SK-N-SH treated with all-trans-retinoic acid at 6 μM for 48 hours (cell line): ENCODE measurements around the gene CNNM1.

Experiments
- ATAC-seq: fragments of 200-7000 bp; cut with Tn5 transposase; 3 replicates; pipeline ENCODE4 v1.9.1; 2020; ENCODE audit warnings: mild to moderate bottlenecking, moderate library complexity
- ARNTL ChIP-seq: fragments of 450-650 bp; formaldehyde crosslinking; IDR thresholded peaks from 2 replicates; pipeline ENCODE4 v1.5.0; 2020; ENCODE audit warnings: low read depth, mild to moderate bottlenecking, moderate library complexity, borderline replicate concordance
- BACH2 ChIP-seq: fragments of 250-450 bp; sonication (Bioruptor Pico); IDR thresholded peaks from 2 replicates; pipeline ENCODE4 v1.9.0; 2021; ENCODE audit warnings: mild to moderate bottlenecking, borderline replicate concordance
- CSDC2 ChIP-seq: fragments of 250-450 bp; sonication (Bioruptor Pico); IDR thresholded peaks from 2 replicates; pipeline ENCODE4 v1.5.0; 2020; ENCODE audit warnings: mild to moderate bottlenecking, moderate library complexity
- GLIS3 ChIP-seq: fragments of 250-450 bp; sonication (Bioruptor Pico); IDR thresholded peaks from 2 replicates; pipeline ENCODE4 v1.5.0; 2020; ENCODE audit warnings: mild to moderate bottlenecking, moderate library complexity
- ISL1 ChIP-seq: fragments of 250-450 bp; sonication (Bioruptor Pico); IDR thresholded peaks from 2 replicates; pipeline ENCODE4 v2.1.2; 2022; ENCODE audit warnings: mild to moderate bottlenecking, moderate library complexity
- OSR1 ChIP-seq: fragments of 250-450 bp; sonication (Bioruptor Pico); IDR thresholded peaks from 2 replicates; pipeline ENCODE4 v1.8.0; 2022; ENCODE audit warnings: moderate library complexity, mild to moderate bottlenecking, inconsistent platforms
- PPARA ChIP-seq: fragments of 250-450 bp; sonication (Bioruptor Pico); IDR thresholded peaks from 2 replicates; pipeline ENCODE4 v1.5.0; 2020; ENCODE audit warnings: mild to moderate bottlenecking, borderline replicate concordance
- TCF4 ChIP-seq: fragments of 250-450 bp; sonication (Bioruptor Pico); IDR thresholded peaks from 2 replicates; pipeline ENCODE4 v1.8.0; 2021; ENCODE audit warnings: mild to moderate bottlenecking, moderate library complexity, borderline replicate concordance
- TOX ChIP-seq: fragments of 250-450 bp; sonication (Bioruptor Pico); IDR thresholded peaks from 2 replicates; pipeline ENCODE4 v1.8.0; 2021; ENCODE audit warnings: mild to moderate bottlenecking, moderate library complexity, borderline replicate concordance
- ZC3H10 ChIP-seq: fragments of 250-450 bp; sonication (Bioruptor Pico); IDR thresholded peaks from 2 replicates; pipeline ENCODE4 v1.5.1; 2021; ENCODE audit warnings: mild to moderate bottlenecking, moderate library complexity
- ZFP3 ChIP-seq: fragments of 250-450 bp; sonication (Bioruptor Pico); IDR thresholded peaks from 2 replicates; pipeline ENCODE4 v1.5.0; 2020; ENCODE audit warnings: mild to moderate bottlenecking, moderate library complexity
- ZFP30 ChIP-seq: fragments of 450-650 bp; formaldehyde crosslinking; IDR thresholded peaks from 2 replicates; pipeline ENCODE4 v1.5.0; 2022; ENCODE audit warnings: mild to moderate bottlenecking, moderate library complexity
- ZNF565 ChIP-seq: fragments of 450-650 bp; formaldehyde crosslinking; conservative IDR thresholded peaks from 2 replicates; pipeline ENCODE4 v1.5.0; 2020; ENCODE audit warnings: low read depth, mild to moderate bottlenecking, moderate library complexity
- ZNF70 ChIP-seq: fragments of 450-650 bp; formaldehyde crosslinking; IDR thresholded peaks from 2 replicates; pipeline ENCODE4 v1.5.0; 2020; ENCODE audit warnings: mild to moderate bottlenecking, moderate library complexity
- ZNF8 ChIP-seq: fragments of 450-650 bp; formaldehyde crosslinking; IDR thresholded peaks from 2 replicates; pipeline ENCODE4 v1.5.0; 2020; ENCODE audit warnings: mild to moderate bottlenecking, moderate library complexity
- TF ChIP-seq, protein P1 (sequence below): fragments of 250-450 bp; sonication (Bioruptor Pico); IDR thresholded peaks from 2 replicates; pipeline ENCODE4 v1.5.1; 2020; ENCODE audit warnings: low read depth, mild to moderate bottlenecking, moderate library complexity
- TF ChIP-seq, protein P2 (sequence below): fragments of 250-450 bp; sonication (Bioruptor Pico); IDR thresholded peaks from 2 replicates; pipeline ENCODE4 v1.8.0; 2020; ENCODE audit warnings: mild to moderate bottlenecking, moderate library complexity, borderline replicate concordance
- TF ChIP-seq, protein P3 (sequence below): fragments of 250-450 bp; sonication (Bioruptor Pico); IDR thresholded peaks from 2 replicates; pipeline ENCODE4 v1.8.0; 2021; ENCODE audit warnings: low read depth, mild to moderate bottlenecking, moderate library complexity, borderline replicate concordance
- TF ChIP-seq, protein P4 (sequence below): fragments of 250-450 bp; sonication (Bioruptor Pico); IDR thresholded peaks from 2 replicates; pipeline ENCODE4 v1.5.0; 2020; ENCODE audit warnings: mild to moderate bottlenecking, moderate library complexity
- TF ChIP-seq, protein P5 (sequence below): fragments of 250-450 bp; sonication (Bioruptor Pico); IDR thresholded peaks from 2 replicates; pipeline ENCODE4 v1.5.1; 2021; ENCODE audit warnings: mild to moderate bottlenecking, moderate library complexity

Gene CNNM1

DNA sequence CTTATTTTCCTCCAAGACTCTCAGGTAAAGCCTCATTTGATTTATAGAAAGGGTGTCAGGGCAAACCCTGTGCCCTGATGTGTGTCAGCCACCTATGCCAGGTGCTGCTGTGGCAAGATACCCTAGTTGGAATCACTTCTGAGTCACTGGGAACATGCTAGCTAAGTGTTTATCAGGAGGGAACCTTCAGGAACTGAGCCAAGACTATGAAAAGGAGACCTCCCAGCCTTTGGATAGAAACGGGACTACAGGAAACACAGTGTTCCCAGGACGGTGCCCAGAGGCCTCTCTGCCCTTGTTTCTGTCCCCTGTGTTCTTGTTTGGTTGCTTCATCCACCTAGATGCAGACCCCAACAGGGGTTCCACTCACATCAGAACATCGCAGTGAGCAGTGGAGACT, 28.5 kb downstream of the CNNM1 start:
- TF ChIP-seq, protein P1, sequence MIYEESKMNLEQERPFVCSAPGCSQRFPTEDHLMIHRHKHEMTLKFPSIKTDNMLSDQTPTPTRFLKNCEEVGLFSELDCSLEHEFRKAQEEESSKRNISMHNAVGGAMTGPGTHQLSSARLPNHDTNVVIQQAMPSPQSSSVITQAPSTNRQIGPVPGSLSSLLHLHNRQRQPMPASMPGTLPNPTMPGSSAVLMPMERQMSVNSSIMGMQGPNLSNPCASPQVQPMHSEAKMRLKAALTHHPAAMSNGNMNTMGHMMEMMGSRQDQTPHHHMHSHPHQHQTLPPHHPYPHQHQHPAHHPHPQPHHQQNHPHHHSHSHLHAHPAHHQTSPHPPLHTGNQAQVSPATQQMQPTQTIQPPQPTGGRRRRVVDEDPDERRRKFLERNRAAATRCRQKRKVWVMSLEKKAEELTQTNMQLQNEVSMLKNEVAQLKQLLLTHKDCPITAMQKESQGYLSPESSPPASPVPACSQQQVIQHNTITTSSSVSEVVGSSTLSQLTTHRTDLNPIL (CRISPR knock-in tag) = no peak
- TF ChIP-seq ZNF70 (CRISPR knock-in tag) = no peak
- TF ChIP-seq ZNF565 (CRISPR knock-in tag) = no peak
- TF ChIP-seq, protein P2, sequence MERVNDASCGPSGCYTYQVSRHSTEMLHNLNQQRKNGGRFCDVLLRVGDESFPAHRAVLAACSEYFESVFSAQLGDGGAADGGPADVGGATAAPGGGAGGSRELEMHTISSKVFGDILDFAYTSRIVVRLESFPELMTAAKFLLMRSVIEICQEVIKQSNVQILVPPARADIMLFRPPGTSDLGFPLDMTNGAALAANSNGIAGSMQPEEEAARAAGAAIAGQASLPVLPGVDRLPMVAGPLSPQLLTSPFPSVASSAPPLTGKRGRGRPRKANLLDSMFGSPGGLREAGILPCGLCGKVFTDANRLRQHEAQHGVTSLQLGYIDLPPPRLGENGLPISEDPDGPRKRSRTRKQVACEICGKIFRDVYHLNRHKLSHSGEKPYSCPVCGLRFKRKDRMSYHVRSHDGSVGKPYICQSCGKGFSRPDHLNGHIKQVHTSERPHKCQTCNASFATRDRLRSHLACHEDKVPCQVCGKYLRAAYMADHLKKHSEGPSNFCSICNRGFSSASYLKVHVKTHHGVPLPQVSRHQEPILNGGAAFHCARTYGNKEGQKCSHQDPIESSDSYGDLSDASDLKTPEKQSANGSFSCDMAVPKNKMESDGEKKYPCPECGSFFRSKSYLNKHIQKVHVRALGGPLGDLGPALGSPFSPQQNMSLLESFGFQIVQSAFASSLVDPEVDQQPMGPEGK (CRISPR knock-in tag) = no peak
- TF ChIP-seq, protein P3, sequence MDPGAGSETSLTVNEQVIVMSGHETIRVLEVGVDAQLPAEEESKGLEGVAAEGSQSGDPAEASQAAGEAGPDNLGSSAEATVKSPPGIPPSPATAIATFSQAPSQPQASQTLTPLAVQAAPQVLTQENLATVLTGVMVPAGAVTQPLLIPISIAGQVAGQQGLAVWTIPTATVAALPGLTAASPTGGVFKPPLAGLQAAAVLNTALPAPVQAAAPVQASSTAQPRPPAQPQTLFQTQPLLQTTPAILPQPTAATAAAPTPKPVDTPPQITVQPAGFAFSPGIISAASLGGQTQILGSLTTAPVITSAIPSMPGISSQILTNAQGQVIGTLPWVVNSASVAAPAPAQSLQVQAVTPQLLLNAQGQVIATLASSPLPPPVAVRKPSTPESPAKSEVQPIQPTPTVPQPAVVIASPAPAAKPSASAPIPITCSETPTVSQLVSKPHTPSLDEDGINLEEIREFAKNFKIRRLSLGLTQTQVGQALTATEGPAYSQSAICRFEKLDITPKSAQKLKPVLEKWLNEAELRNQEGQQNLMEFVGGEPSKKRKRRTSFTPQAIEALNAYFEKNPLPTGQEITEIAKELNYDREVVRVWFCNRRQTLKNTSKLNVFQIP (CRISPR knock-in tag) = no peak
- TF ChIP-seq TOX (CRISPR knock-in tag) = no peak
- TF ChIP-seq ISL1 = no peak
- no peak for TF ChIP-seq ARNTL
- TF ChIP-seq PPARA = no peak
- TF ChIP-seq ZFP3 = no peak
- TF ChIP-seq, protein P4, sequence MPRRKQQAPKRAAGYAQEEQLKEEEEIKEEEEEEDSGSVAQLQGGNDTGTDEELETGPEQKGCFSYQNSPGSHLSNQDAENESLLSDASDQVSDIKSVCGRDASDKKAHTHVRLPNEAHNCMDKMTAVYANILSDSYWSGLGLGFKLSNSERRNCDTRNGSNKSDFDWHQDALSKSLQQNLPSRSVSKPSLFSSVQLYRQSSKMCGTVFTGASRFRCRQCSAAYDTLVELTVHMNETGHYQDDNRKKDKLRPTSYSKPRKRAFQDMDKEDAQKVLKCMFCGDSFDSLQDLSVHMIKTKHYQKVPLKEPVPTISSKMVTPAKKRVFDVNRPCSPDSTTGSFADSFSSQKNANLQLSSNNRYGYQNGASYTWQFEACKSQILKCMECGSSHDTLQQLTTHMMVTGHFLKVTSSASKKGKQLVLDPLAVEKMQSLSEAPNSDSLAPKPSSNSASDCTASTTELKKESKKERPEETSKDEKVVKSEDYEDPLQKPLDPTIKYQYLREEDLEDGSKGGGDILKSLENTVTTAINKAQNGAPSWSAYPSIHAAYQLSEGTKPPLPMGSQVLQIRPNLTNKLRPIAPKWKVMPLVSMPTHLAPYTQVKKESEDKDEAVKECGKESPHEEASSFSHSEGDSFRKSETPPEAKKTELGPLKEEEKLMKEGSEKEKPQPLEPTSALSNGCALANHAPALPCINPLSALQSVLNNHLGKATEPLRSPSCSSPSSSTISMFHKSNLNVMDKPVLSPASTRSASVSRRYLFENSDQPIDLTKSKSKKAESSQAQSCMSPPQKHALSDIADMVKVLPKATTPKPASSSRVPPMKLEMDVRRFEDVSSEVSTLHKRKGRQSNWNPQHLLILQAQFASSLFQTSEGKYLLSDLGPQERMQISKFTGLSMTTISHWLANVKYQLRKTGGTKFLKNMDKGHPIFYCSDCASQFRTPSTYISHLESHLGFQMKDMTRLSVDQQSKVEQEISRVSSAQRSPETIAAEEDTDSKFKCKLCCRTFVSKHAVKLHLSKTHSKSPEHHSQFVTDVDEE (CRISPR knock-in tag) = no peak
- no peak for TF ChIP-seq BACH2 (CRISPR knock-in tag)
- no peak for TF ChIP-seq ZC3H10 (CRISPR knock-in tag)
- no peak for TF ChIP-seq ZFP30 (CRISPR knock-in tag)
- no peak for TF ChIP-seq CSDC2 (CRISPR knock-in tag)
- TF ChIP-seq ZNF8 (CRISPR knock-in tag) = no peak
- TF ChIP-seq GLIS3 = no peak
- no peak for ATAC-seq

DNA sequence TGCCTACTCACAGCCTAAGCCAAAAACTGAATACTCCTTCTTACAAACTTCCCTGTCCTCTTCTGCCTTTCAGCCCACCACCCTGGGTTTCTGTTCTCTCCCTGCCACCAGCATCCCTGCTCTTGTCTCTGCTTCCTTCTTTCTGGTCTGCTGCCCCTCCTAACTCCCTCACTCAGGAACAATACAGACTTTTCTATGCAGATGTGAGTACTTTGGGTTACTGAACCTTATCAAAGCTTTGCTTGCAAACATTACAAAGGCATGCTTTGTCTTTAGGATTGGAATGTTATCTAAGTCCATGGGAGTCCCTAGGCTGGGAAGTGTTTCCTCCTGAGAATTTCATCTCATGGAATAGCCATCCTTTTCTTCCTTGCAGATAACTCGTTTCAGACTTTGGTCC, 28.9 kb downstream of the CNNM1 start:
- no peak for ATAC-seq
- TF ChIP-seq ZNF8 (CRISPR knock-in tag) = no peak
- TF ChIP-seq, protein P4 (CRISPR knock-in tag) = no peak
- TF ChIP-seq OSR1 (CRISPR knock-in tag) = no peak
- TF ChIP-seq, protein P5, sequence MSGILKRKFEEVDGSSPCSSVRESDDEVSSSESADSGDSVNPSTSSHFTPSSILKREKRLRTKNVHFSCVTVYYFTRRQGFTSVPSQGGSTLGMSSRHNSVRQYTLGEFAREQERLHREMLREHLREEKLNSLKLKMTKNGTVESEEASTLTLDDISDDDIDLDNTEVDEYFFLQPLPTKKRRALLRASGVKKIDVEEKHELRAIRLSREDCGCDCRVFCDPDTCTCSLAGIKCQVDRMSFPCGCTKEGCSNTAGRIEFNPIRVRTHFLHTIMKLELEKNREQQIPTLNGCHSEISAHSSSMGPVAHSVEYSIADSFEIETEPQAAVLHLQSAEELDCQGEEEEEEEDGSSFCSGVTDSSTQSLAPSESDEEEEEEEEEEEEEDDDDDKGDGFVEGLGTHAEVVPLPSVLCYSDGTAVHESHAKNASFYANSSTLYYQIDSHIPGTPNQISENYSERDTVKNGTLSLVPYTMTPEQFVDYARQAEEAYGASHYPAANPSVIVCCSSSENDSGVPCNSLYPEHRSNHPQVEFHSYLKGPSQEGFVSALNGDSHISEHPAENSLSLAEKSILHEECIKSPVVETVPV (CRISPR knock-in tag) = no peak
- TF ChIP-seq, protein P2 (CRISPR knock-in tag) = no peak
- no peak for TF ChIP-seq TCF4 (CRISPR knock-in tag)
- no peak for TF ChIP-seq BACH2 (CRISPR knock-in tag)
